ENCODE results near the gene KIAA0319L.

DNA sequence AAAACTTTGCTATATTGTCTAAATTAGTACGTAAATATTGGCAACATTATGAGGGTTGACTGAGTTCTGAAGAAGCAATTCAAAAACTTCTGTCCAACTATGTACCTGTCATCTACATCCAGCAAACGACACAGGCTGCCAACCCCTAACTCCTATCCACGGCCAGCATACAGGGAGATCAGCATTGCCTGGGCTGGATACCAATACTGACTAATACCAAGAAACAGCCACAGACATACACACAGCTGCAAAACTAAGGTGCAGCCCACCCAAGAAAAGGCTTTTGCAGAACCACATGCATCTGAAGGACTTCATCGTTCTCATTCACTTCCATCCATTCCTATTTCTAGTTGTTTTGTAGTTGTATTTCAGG, 2.0 kb downstream of the KIAA0319L start:
- no peak for TF ChIP-seq EZH2 (IDR thresholded peaks at IDR 0.05)
- TF ChIP-seq, protein P1, sequence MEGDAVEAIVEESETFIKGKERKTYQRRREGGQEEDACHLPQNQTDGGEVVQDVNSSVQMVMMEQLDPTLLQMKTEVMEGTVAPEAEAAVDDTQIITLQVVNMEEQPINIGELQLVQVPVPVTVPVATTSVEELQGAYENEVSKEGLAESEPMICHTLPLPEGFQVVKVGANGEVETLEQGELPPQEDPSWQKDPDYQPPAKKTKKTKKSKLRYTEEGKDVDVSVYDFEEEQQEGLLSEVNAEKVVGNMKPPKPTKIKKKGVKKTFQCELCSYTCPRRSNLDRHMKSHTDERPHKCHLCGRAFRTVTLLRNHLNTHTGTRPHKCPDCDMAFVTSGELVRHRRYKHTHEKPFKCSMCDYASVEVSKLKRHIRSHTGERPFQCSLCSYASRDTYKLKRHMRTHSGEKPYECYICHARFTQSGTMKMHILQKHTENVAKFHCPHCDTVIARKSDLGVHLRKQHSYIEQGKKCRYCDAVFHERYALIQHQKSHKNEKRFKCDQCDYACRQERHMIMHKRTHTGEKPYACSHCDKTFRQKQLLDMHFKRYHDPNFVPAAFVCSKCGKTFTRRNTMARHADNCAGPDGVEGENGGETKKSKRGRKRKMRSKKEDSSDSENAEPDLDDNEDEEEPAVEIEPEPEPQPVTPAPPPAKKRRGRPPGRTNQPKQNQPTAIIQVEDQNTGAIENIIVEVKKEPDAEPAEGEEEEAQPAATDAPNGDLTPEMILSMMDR (IDR thresholded peaks at IDR 0.05) = no peak

Measured in neural progenitor cell (in vitro differentiated cells).